ENCODE data around the gene KRTAP21-1. TPM values are rescaled to one million over a fixed set of nuclear protein-coding genes. Genes with fewer than 3 reads are reported as not detected.

The KRTAP21-1 gene
- total RNA-seq = not detected in 2 replicates

GRCh38 chr21:30755328-30755727 is at the start of gene KRTAP21-1:
Gene KRTAP21-1, minus strand, starts transcription at chr21:30755428. Its CDS starts 50 bp downstream, at chr21:30755378.

DNA sequence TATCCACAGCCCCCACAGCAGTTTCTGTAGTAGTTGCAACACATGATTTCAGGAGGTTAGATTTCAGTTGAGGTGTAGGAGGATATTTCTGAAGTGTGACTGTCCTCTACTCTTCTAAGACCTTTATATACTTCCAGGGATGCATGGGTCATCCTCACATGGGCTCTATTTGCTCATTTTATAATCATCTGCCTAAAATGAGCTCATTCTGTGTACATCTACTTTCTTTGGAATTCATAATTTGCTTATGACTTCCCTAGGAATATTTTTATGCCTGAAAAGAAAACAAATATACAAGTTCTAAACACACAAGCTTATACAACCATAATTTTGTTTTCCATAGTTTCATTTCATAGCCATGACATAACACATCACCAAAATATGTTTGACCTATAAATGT is 8.1 kb downstream of the KRTAP21-1 start, which contains the start of gene KRTAP21-2:
TSS of gene KRTAP21-2 (minus strand) at position 101 of the 400 bp plus-strand sequence. CDS start at position 44, 57 bp downstream.

GRCh38 chr21:30718239-30718909 is 36.9 kb downstream of the KRTAP21-1 start, which contains the start of gene KRTAP21-3:
Gene KRTAP21-3, minus strand, starts transcription at chr21:30718777. Its CDS starts 18 bp downstream, at chr21:30718759.

Other genes with a start within 250 kb of the KRTAP21-1 start
- not detected in 2 replicates for gene KRTAP19-6, start 213.6 kb downstream of the KRTAP21-1 start, total RNA-seq
- gene KRTAP19-7, start 194.1 kb downstream of the KRTAP21-1 start, total RNA-seq = not detected in 2 replicates
- not detected in 2 replicates for gene KRTAP22-2, start 165.0 kb downstream of the KRTAP21-1 start, total RNA-seq
- gene KRTAP6-3, start 163.0 kb downstream of the KRTAP21-1 start, total RNA-seq = not detected in 2 replicates
- gene KRTAP6-2, start 156.5 kb downstream of the KRTAP21-1 start, total RNA-seq = not detected in 2 replicates
- gene KRTAP22-1, start 154.3 kb downstream of the KRTAP21-1 start, total RNA-seq = not detected in 2 replicates
- not detected in 2 replicates for gene KRTAP6-1, start 141.5 kb downstream of the KRTAP21-1 start, total RNA-seq
- gene KRTAP20-1, start 139.0 kb downstream of the KRTAP21-1 start, total RNA-seq = not detected in 2 replicates
- gene KRTAP20-4, start 134.8 kb downstream of the KRTAP21-1 start, total RNA-seq = not detected in 2 replicates
- not detected in 2 replicates for gene KRTAP20-2, start 120.2 kb downstream of the KRTAP21-1 start, total RNA-seq
- not detected in 2 replicates for gene KRTAP20-3, start 112.6 kb downstream of the KRTAP21-1 start, total RNA-seq
- not detected in 2 replicates for gene KRTAP21-3, start 36.7 kb downstream of the KRTAP21-1 start, total RNA-seq
- not detected in 2 replicates for gene KRTAP21-2, start 8.2 kb downstream of the KRTAP21-1 start, total RNA-seq
- gene KRTAP8-1, start 57.8 kb upstream of the KRTAP21-1 start, total RNA-seq = not detected in 2 replicates
- not detected in 2 replicates for gene KRTAP7-1, start 74.3 kb upstream of the KRTAP21-1 start, total RNA-seq
- gene KRTAP11-1, start 126.2 kb upstream of the KRTAP21-1 start, total RNA-seq = not detected in 2 replicates